Measurements from ENCODE around the gene PSMD3.

The PSMD3 gene

GRCh38 chr17:39962642-39963220, 17.9 kb upstream of the PSMD3 start, which contains the start of gene GSDMA:
TSS of gene GSDMA (plus strand) at chr17:39963004. CDS start at chr17:39965688, 2,684 bp downstream.
- DNase-seq, result no peak

- DNase-seq, result no peak
Measured at GRCh38 chr17:39963829-39964228, 16.8 kb upstream of the PSMD3 start.

GRCh38 chr17:39965017-39965699, 15.4 kb upstream of the PSMD3 start:
- no peak for DNase-seq

- DNase-seq, result no peak
Measured at GRCh38 chr17:39966771-39967170, 13.8 kb upstream of the PSMD3 start.

GRCh38 chr17:39968761-39969160, 11.8 kb upstream of the PSMD3 start:
- no peak for DNase-seq

- no peak for DNase-seq
Measured at GRCh38 chr17:39969375-39969774, 11.2 kb upstream of the PSMD3 start.

- DNase-seq, result no peak
Measured at GRCh38 chr17:39970157-39970692, 10.4 kb upstream of the PSMD3 start.

- no peak for DNase-seq
Measured at GRCh38 chr17:39971076-39971603, 9.5 kb upstream of the PSMD3 start.

GRCh38 chr17:39972271-39972670, 8.3 kb upstream of the PSMD3 start:
- no peak for DNase-seq

GRCh38 chr17:39973496-39973895, 7.1 kb upstream of the PSMD3 start:
- DNase-seq, result no peak

- no peak for DNase-seq
Measured at GRCh38 chr17:39974433-39974832, 6.2 kb upstream of the PSMD3 start.

- DNase-seq, result no peak
Measured at GRCh38 chr17:39975801-39976200, 4.8 kb upstream of the PSMD3 start.

- DNase-seq, result no peak
Measured at GRCh38 chr17:39979016-39979670, 1.5 kb upstream of the PSMD3 start.

- DNase-seq, result peak; percentile 74
Measured at GRCh38 chr17:39979893-39980350, 685 bp upstream of the PSMD3 start.

- no peak for DNase-seq
Measured at GRCh38 chr17:39981207-39981741, 667 bp downstream of the PSMD3 start.

GRCh38 chr17:39981766-39982375, 1.3 kb downstream of the PSMD3 start:
- DNase-seq, result no peak

GRCh38 chr17:39988206-39988810, 7.7 kb downstream of the PSMD3 start:
- DNase-seq, result no peak

GRCh38 chr17:39994448-39994847, 13.8 kb downstream of the PSMD3 start:
- DNase-seq, result no peak

- no peak for DNase-seq
Measured at GRCh38 chr17:39995438-39995837, 14.8 kb downstream of the PSMD3 start.

- no peak for DNase-seq
Measured at GRCh38 chr17:39996162-39996561, 15.6 kb downstream of the PSMD3 start.

GRCh38 chr17:39996800-39997199, 16.2 kb downstream of the PSMD3 start:
- no peak for DNase-seq

GRCh38 chr17:39997543-39997942, 16.9 kb downstream of the PSMD3 start:
- no peak for DNase-seq

Measured in DMS79 treated with DMSO at 0.1 percent for 48 hours (cell line).